Measurements from ENCODE around the gene WDR36.

WDR36 gene

DNA sequence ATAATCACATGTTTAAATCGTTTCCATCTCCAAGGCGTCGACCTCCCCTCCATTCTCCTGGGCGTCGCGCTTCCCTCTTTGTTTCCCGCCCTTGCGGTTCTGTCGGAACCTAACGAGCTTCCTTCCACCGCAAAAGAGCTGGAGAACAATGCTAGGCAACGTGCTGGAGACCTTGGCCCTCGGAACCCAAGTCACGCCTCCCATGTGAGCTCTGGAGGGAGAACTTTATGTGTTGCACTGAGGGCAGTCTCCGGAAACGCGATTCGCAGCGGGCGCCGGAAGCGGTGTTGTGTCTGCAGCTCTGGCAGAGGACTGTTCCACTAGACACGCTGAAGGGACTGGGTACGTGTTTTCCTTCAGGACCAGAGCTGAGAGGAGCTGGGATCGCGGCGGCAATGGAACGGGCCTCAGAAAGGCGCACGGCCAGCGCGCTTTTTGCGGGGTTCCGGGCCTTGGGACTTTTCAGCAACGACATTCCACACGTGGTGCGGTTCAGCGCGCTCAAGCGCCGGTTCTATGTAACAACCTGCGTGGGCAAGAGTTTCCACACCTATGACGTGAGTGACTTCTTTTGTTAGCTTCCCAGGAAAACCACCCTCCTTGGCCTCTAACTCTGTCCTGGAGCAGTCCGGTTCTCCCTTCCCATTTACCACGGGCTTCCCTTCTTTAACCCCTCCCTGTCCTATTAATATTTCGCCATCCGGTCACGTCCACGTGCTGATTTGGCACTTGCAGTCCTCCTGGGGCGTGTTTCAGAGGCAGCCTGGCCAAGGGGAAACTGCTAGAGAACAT lies at the start of gene WDR36:
TSS of gene WDR36 (plus strand) at position 287 of the 792 bp plus-strand sequence. CDS start at position 396, 109 bp downstream.
- peak; percentile 87 for DNase-seq

DNA sequence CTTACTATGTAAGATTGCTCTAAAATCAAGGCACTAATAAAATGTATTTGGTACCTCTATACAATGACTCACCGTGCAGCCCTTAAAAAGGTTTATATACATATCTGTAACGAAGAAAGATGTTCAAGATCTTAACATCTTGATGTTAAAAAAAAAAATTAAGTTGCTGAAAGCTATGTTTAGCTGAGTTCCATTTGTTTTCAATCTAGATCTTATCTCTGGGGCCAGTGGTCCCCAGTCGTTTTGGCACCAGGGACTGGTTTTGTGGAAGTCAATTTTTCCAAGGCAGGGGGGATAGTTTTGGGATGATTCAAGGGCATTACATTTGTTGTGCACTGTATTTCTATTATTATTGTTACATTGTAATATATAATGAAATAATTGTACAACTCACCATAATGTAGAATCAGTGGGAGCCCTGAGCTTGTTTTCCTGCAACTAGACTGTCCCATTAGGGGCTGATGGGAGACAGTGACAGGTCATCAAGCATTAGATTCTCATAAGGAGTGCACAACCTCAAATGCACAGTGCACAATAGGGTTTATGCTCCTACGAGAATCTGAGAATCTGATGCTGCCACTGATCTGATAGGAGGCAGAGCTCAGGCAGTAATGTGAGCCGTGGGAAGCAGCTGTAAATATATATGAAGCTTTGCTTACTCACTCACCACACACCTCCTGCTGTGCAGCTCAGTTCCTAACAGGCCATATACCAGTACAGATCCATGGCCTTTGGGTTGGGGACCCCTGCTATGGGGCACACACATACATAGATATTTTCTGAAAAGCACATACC lies 48.2 kb upstream of the WDR36 start:
- no peak for DNase-seq

DNA sequence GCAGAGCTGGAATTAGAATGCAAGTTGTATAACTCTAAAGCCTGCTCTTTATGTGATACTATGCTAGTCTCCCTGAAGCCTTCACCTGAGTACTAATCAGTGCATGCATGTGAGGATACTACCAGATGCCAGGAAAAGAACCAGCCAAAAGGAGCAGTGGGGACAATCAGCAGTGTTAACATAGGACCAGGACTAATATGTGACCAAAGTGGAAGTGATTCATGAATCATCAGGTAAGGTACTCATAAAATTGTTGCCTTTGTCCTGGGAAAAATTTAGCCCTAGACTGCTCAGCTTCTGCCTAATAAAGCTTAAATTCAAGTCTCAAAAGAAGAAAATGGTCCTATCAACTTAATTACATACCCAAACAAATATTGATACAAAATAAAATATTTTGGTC lies 34.1 kb upstream of the WDR36 start:
- no peak for DNase-seq

DNA sequence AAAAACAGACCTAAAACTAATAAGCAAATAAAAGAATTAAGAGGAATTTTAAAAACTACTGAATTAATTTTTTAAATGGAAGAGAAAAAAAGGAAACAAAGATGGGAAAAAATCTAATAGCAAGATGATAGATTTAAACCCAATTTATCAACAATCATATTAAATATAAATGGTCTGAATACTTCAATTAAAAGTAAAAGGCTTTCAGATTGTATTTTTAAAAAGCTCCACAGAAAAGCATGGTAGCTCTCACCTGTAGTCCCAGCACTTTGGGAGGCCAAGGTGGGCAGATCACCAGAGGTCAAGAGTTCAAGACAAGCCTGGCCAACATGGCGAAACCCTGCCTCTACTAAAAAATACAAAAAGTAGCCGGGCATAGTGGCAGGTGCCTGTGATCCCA lies 32.0 kb upstream of the WDR36 start:
- no peak for DNase-seq

DNA sequence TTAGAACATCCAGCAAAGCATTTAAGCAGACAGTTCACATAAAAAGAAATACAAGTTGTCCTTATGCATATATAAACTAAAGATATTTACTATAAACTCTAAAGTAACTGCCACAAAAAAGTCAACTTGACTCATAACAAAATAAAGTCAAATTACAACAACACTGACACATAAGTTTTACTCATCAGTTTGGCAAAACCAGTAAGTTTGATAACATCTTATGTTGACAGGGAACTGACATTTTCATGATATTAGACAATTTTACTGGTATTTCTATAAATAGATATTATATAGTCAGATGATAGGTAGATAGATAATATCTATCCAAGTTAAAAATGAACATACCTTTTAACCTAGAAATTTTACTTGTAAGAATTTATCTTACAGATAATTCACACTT lies 30.5 kb upstream of the WDR36 start:
- DNase-seq, result no peak

DNA sequence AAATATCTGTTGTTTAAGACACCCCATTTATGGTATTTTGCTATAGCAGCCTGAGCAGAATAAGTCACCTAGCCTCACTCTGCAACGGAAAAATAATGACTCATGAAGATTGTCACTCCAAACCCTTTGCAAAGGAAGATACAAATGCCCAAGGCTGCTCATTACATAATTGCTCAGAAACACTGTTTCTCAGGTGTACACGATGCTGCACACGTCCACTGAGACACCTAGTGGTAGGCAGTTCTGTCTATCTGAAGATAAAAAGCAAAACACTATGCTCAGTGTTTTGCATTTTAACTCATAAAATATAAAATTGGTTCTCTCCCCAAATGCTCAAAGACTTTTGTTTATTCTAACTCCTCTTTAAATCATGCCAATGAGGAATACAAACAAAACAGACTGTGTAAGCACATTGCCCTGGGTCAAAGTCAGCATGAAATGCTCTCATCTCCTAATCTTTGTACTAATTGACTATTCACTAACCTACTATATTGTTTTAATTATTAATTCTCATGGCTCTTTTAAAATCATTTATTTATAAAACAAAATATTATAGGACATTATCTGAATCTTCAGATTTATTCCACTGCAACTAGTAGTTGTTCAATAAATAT lies 28.3 kb upstream of the WDR36 start:
- DNase-seq, result peak; percentile 52

DNA sequence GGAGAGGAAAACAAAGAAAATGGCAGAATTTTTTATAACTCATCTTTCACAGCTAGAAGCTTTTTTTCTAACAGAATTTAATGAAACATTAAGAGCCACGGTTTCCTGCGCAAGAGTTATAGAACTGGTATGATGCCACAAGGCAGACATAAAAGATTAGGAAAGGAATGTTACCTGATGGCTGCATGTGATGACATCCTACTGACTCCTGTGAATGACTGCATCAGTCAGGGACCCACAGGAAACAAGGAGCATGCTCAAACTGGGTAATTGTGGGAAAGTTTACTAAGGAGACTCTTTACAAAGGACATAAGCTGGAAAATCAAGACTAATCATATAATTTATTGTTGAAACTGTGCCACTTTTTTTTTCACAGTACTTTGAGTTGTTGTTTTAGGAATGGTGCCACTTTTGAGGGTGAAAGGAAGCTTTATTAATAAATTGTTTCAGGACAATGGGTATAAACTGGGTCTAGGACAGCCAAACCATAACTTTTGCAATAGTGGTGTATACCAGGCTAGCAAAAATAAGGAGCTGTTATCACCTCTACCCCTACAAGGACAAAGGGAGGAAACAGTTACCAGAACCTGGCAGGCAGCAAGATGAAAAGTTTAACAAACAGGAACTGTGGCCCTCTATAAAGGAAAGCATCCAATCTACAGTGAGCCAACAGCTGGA lies 25.7 kb upstream of the WDR36 start:
- DNase-seq, result no peak

DNA sequence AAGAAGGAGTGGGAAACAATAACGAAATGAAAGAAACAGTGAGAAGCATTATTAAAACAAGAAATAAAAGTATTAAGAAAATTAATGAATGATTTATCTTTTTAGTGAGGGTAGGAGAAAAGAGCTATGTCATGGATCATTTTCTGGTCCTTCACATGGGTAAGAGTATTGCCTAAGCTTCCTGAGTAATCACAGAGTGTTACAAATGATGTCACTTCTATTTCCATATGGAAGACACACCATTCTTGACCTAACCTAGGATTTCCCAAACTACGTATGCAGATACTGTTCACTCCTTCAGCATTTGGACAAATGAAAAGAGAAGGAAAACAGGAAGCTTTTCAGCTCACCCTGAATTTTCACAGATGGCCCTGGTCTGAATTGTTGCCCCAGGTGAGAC lies 23.9 kb upstream of the WDR36 start:
- DNase-seq, result no peak

DNA sequence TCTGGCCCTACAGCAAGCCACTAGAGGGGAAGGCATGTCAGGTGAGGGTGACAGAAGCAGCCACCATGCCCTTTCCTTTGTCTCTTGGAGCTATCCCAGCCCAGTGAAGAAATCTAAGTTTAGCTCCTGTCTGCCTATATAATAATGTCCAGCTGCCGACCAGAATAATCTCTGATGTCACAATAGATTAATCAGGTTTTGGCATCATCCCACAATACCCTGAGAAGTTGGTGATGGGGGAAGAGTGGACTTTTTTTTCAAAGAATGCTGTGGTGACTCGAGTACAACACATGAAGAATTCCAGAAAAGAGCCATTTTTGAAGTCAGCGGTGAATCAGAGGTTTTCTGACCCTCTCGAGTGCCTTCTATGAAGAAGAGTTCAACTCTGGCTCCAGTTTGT lies 22.3 kb upstream of the WDR36 start:
- DNase-seq, result no peak

DNA sequence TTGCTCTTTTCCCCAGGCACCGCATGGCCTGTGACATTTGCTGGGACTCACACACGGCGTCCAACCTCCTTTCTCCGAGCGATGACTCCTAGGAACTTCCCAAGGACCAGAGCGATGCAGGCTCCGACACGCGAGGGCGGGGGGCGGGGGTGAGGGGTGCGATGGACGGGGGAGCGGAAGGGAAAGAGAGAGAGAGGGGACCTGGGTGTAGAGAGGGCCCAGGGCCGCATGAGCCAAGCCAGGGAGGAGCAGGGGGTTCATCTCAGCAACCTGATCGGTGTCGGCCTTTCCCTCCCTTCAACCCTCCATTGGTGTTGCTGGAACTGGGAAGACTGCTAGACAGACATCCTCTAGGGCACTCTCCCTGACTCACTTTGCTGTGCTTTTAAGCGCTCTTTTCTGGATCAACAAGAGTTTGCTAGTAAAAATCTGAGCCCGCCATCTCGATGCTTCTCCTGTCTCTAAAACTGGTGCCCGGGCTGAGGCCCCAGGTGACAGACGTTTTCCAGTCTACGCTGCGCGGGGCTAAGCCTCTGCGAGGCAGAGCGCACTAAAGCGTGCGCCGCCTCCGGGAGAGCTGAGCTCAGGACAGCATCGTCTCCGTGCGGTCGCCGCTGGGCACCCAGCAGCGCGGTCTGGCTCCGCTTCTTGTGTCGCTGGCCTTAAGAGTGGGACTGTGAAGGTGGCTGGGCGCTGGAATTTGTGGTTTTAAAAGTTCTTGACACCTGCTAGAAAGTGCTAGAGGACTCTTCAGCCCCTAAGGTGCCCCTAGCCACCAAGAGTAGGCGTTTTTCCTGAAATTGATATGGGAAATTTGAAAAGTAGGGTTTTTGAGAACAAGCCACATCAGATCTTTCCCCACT lies 21.6 kb upstream of the WDR36 start:
- DNase-seq, result no peak

DNA sequence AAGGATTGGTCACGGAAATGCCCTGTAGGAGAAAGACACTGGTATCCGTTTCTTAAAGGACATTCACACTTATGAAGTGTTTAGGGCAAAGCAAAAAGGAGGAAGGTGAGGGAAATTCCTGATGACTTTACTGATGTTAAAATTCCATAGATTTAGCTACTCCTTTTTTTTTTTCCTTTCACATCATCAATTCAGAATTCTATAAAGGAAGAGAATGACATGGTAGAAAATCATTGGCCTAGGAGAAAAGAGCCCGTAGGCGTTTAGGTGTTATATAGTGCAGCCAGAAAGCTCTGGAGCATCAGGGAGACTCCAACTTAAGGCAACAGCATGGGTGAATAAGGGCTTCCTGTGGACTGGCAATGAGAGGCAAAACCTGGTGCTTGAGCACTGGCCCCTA lies 20.7 kb upstream of the WDR36 start, which contains the start of gene TSLP:
TSS of gene TSLP (plus strand) at position 301 of the 400 bp plus-strand sequence. CDS start 178 bp downstream, outside the sequence.
- DNase-seq, result no peak

DNA sequence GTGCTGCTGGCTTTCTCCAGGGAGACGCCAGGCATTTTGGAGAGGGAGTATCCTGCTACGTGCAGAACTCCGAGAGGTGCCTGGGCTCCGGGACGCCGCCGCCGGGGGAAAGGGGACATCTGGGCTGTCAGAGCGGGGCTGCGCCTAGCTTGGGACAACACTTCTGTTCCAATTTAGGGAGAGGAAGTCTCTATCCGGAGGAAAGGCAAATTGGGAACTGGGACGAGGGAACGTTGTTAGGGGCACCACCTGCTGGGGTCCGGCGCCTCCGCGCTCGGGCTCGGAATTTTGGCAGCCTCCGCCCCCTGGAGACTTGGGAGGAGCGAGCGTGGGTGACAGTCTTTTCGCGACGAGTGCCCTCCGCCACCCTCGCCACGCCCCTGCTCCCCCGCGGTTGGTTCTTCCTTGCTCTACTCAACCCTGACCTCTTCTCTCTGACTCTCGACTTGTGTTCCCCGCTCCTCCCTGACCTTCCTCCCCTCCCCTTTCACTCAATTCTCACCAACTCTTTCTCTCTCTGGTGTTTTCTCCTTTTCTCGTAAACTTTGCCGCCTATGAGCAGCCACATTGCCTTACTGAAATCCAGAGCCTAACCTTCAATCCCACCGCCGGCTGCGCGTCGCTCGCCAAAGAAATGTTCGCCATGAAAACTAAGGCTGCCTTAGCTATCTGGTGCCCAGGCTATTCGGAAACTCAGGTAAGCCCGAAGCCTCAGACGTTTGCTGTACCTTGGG lies 19.0 kb upstream of the WDR36 start:
- peak; percentile 16 for DNase-seq

DNA sequence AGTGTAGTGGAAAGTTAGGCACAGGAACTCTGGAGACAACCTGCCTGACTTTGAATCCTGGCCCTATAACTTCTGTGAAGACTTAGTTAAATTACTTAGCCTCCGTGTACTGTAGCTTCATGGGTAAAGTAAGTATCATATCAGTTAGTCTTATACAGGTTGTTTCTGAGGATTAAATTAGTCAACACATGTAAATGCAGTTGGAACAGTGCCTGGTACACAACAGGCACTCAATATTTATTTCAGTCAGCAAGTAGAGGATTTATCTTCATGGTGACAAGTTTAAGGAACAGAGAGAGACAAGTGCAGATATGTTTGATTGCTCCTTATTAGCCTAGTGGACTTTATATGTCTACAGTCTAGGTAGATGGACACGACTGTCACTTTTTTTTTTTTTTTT lies 17.9 kb upstream of the WDR36 start:
- no peak for DNase-seq

DNA sequence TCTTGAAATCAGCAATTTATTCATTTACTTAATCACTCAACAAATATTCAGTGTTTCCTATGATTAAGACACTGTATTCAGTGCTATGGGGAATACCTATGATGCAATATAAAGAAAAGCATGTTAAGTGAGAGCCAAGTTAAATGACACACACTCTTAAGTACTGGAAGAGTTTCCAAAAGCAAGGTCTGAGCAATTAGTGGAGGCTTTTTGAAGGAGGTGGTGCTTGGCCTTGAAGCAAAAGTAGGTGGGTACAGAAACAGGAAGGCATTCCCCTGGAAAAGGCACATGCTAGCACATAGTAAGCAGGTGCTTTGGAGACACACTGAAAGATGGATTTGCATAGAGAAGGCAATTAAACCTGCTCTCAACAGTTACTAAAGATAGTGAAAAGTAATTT lies 16.6 kb upstream of the WDR36 start:
- DNase-seq, result peak; percentile 40

DNA sequence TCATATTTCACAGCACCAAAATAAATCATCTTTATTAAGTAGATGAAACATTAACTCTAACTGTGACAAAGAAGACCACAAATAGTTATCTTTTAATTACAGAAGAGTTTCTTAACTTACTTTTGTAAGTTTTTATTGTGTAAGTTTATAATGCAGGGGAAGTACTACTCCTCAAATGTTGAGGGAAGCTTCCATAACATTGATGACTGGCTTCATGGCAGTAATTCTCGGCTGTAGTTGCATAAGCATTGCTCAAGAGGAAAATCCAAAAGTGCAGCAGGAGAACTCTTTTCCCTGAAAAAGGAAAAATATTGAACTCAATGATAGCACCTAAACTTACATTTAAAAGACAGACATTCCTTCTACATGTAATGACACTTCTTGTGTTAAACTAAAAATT lies 16.1 kb upstream of the WDR36 start:
- DNase-seq, result no peak

DNA sequence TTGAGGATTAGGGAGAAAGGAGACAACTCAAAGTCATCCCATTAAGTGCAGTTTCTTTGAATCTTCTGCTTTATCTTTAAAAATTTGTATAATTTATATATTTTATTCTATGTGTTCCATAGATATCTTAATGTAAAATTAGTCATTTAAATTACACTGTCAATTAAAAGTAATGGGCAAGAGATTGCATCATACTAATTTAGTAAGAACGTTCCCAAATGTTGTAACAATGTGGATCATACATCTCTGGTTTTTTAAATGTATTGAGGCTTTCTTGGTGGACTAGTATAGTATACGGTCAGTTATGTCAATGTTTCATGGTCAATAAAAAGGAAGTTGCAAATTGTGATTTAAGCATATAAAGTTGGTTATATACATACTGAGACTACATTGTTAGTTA lies 14.5 kb upstream of the WDR36 start:
- DNase-seq, result no peak

DNA sequence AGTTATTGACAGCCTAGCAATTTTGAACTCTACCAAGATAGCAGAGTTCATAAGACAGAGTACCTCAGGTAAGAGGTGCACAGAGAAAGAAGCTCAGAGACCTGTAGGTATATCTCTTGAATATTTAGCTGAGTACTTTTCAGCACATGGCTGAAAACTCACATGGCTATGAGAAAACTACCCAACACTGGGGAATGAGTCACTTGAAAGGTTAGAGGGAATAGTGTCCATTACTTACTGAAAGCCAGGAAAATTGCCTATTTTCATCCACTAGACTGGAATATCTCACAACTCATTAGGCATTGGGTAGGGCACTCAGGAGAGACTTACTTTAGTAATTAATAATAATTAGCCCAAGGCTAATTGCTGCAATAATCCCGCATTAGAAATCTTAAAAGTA lies 12.3 kb upstream of the WDR36 start:
- no peak for DNase-seq

DNA sequence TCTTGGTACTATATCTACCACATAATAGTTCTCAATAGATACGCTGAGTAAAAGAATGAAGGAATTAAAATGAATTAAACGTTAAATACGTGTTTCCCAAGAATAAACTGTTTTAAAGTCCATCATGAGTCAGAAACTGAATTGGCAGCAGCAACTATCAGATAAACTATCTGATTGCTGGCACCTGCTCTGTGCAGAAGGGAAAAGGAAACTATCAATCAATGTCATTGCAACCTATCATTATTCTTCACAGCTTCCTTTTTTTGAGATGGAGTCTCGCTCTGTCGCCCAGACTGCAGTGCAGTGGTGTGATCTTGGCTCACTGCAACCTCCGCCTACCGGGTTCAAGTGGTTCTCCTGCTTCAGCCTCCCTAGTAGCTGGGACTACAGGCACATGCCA lies 8.8 kb upstream of the WDR36 start:
- no peak for DNase-seq

DNA sequence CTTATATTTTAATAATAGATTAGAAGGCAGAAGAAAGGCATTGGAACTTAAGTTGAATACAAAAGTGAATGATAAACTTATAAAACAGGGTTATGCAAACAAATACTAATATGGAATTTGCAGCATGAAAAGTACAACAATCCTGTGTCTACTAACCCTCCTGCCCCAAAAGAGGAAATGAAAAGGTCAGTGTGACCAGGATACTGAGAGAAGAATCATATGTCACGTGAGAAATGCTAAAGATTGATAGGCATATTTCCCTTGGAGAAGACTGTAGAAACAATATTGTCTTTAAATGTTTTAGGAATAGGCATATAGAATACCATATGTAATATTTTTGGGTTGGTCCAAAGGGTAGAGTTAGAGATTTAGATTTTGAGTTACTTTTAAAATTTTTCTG lies 3.8 kb downstream of the WDR36 start:
- DNase-seq, result no peak

DNA sequence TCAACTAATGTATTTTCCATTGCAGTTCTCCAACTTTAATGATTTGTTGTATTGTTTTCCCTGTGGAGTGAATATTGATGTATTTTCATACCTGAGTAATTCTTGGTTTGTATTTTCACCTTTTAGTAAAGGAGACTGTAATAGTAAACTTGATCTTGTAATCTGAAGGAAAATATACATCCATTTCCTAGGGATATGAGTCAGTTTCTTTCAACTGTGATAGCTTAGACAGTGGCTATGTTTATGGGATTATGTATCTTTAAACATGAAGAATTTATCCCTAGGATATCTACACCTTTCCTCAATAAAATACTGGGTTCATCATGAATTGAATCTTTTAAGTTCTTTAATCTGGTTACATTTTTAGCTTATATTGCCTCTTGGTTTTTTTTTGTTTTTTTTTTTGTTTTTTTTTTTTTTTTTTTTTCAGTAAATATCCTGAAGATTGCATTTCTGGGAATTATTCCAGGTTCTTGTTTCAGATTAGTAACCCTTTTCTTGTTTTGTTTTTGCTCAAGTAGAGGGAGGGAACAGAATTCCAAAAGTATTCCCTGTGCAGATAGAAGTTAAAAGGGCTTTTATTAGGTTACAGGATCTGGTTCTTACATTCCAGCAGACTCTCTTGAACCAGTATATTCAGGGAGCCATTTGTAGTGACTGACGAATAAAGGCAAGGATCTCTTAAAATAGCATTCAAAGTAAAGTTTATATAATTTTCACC lies 7.1 kb downstream of the WDR36 start:
- no peak for DNase-seq
